Measurements from ENCODE around the gene TMEM125.

The TMEM125 gene

GRCh38 chr1:43313771-43314170, 44.0 kb downstream of the TMEM125 start:
- DNase-seq (ENCODE audit: low read depth in 1 of 2, low spot score in 1 of 2) = no peak
- H3K4me3 ChIP-seq (replicated peaks; ENCODE audit: insufficient read depth, low read length) = no peak overlapping the region

GRCh38 chr1:43314233-43314632, 44.5 kb downstream of the TMEM125 start:
- no peak for DNase-seq (ENCODE audit: low read depth in 1 of 2, low spot score in 1 of 2)

More at GRCh38 chr1:43313771-43314170, 44.0 kb downstream of the TMEM125 start:
- Histone ChIP-seq H3K27me3 (ENCODE audit: insufficient read depth, poor library complexity, severe bottlenecking) (no peaks in the 10 kb centered on the region), H3K27ac (replicated peaks) (no peak overlapping the region)
- TF ChIP-seq REST (IDR thresholded peaks at IDR 0.05; ENCODE audit: insufficient replicate concordance, low read depth) = no peak
- no peak for TF ChIP-seq SPI1 (IDR thresholded peaks at IDR 0.05; ENCODE audit: borderline replicate concordance, low read depth)
- no peak for TF ChIP-seq GABPA (IDR thresholded peaks at IDR 0.05; ENCODE audit: low read depth)

GRCh38 chr1:43315481-43315880, 45.7 kb downstream of the TMEM125 start:
- no peak for DNase-seq (ENCODE audit: low read depth in 1 of 2, low spot score in 1 of 2)
- no peak for TF ChIP-seq GABPA (IDR thresholded peaks at IDR 0.05; ENCODE audit: low read depth)
- TF ChIP-seq CTCF (IDR thresholded peaks at IDR 0.05; ENCODE audit: insufficient read depth, low read length) = no peak
- no peak for TF ChIP-seq REST (IDR thresholded peaks at IDR 0.05; ENCODE audit: insufficient replicate concordance, low read depth)
- no peak for TF ChIP-seq SPI1 (IDR thresholded peaks at IDR 0.05; ENCODE audit: borderline replicate concordance, low read depth)
- TF ChIP-seq POLR2AphosphoS5 (IDR thresholded peaks at IDR 0.05; ENCODE audit: low read depth) = no peak
- no peak overlapping the region for H3K27ac ChIP-seq (replicated peaks)
- no peaks in the 10 kb centered on the region for H3K27me3 ChIP-seq (ENCODE audit: insufficient read depth, poor library complexity, severe bottlenecking)
- no peak overlapping the region for H3K4me3 ChIP-seq (replicated peaks; ENCODE audit: insufficient read depth, low read length)

More at GRCh38 chr1:43314233-43314632, 44.5 kb downstream of the TMEM125 start:
- H3K27ac ChIP-seq (replicated peaks) = no peak overlapping the region
- no peaks in the 10 kb centered on the region for H3K27me3 ChIP-seq (ENCODE audit: insufficient read depth, poor library complexity, severe bottlenecking)
- H3K4me3 ChIP-seq (replicated peaks; ENCODE audit: insufficient read depth, low read length) = no peak overlapping the region
- TF ChIP-seq POLR2AphosphoS5 (IDR thresholded peaks at IDR 0.05; ENCODE audit: low read depth) (no peak), SPI1 (IDR thresholded peaks at IDR 0.05; ENCODE audit: borderline replicate concordance, low read depth) (no peak), GABPA (IDR thresholded peaks at IDR 0.05; ENCODE audit: low read depth) (no peak), CTCF (IDR thresholded peaks at IDR 0.05; ENCODE audit: insufficient read depth, low read length) (no peak), REST (IDR thresholded peaks at IDR 0.05; ENCODE audit: insufficient replicate concordance, low read depth) (no peak)
